T-helper 2 cell treated with Interferon-gamma antibody and Interleukin-4, amounts not matched to agents 5 μg/mL and 100 μg/mL, for 36 hours (primary cell): ENCODE data around the gene MTAP.
"Not testable (repeated sequence)": the region's sequence is repeated elsewhere in the genome, so short reads cannot be mapped to it uniquely, and the experiment has no call there.

Experiments
- DNase-seq: peaks from one replicate; pipeline ENCODE4 v3.0.0; 2021; ENCODE audit warnings: low spot score
- H3K27ac Mint-ChIP-seq: one replicate; pipeline ENCODE4 v1.8.0; 2021; ENCODE audit warnings: mild to moderate bottlenecking, mixed read lengths
- H3K27me3 Mint-ChIP-seq: one replicate; pipeline ENCODE4 v1.8.0; 2021; ENCODE audit warnings: low read depth, mixed read lengths
- H3K36me3 Mint-ChIP-seq: one replicate; pipeline ENCODE4 v1.8.0; 2021; ENCODE audit warnings: low read depth, mixed read lengths
- H3K4me1 Mint-ChIP-seq: one replicate; pipeline ENCODE4 v1.8.0; 2021; ENCODE audit warnings: low read depth, mixed read lengths
- H3K4me3 Mint-ChIP-seq: one replicate; pipeline ENCODE4 v1.8.0; 2022; ENCODE audit warnings: mild to moderate bottlenecking, moderate library complexity, mixed read lengths
- H3K9me3 Mint-ChIP-seq: one replicate; pipeline ENCODE4 v1.8.0; 2021; ENCODE audit warnings: mixed read lengths

Gene MTAP

DNA sequence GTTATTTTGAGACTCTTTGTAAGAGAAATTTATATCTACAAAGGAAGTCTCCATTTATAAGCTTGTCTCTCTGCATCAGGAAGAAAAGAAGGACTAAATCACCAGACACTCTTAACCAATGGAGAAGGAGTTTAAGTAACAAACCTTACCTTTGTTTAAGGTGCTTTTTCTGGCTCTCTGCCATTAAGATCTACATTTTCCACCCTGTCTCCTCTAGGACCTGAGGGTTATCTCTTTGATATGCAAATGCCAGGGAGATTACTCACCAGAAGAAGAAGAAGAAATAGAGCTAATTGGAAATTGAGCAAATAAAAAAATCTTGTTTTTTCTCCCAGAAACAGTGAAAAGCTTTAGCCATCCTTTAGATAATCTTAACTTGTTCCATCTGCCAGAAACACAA, 130.8 kb downstream of the MTAP start:
- no peaks in the 10 kb centered on the region for H3K27me3 Mint-ChIP-seq
- DNase-seq = no peak
- H3K4me1 Mint-ChIP-seq = peaks cover 4% of the 10 kb centered on the region
- H3K4me3 Mint-ChIP-seq = no peak overlapping the region
- no peak overlapping the region for H3K27ac Mint-ChIP-seq
- peaks cover 16% of the 10 kb centered on the region for H3K36me3 Mint-ChIP-seq
- no peaks in the 10 kb centered on the region for H3K9me3 Mint-ChIP-seq

GRCh38 chr9:21933865-21934264, 131.4 kb downstream of the MTAP start:
- DNase-seq = no peak
- H3K36me3 Mint-ChIP-seq = peaks cover 16% of the 10 kb centered on the region
- H3K27me3 Mint-ChIP-seq = no peaks in the 10 kb centered on the region
- no peaks in the 10 kb centered on the region for H3K9me3 Mint-ChIP-seq
- H3K27ac Mint-ChIP-seq = no peak overlapping the region
- H3K4me3 Mint-ChIP-seq = no peak overlapping the region
- peaks cover 4% of the 10 kb centered on the region for H3K4me1 Mint-ChIP-seq

- DNase-seq = no peak
- Mint-ChIP-seq H3K36me3 (peaks cover 13% of the 10 kb centered on the region), H3K27ac (no peak overlapping the region), H3K4me3 (no peak overlapping the region), H3K27me3 (peaks cover 3% of the 10 kb centered on the region), H3K4me1 (no peaks in the 10 kb centered on the region), H3K9me3 (no peaks in the 10 kb centered on the region)
Measured at GRCh38 chr9:21935631-21936030, 133.2 kb downstream of the MTAP start.

GRCh38 chr9:21936161-21936560, 133.7 kb downstream of the MTAP start:
- Mint-ChIP-seq H3K36me3 (peaks cover 9% of the 10 kb centered on the region), H3K4me3 (no peak overlapping the region), H3K27me3 (peaks cover 3% of the 10 kb centered on the region), H3K4me1 (no peaks in the 10 kb centered on the region), H3K27ac (no peak overlapping the region), H3K9me3 (no peaks in the 10 kb centered on the region)
- DNase-seq = no peak

DNA sequence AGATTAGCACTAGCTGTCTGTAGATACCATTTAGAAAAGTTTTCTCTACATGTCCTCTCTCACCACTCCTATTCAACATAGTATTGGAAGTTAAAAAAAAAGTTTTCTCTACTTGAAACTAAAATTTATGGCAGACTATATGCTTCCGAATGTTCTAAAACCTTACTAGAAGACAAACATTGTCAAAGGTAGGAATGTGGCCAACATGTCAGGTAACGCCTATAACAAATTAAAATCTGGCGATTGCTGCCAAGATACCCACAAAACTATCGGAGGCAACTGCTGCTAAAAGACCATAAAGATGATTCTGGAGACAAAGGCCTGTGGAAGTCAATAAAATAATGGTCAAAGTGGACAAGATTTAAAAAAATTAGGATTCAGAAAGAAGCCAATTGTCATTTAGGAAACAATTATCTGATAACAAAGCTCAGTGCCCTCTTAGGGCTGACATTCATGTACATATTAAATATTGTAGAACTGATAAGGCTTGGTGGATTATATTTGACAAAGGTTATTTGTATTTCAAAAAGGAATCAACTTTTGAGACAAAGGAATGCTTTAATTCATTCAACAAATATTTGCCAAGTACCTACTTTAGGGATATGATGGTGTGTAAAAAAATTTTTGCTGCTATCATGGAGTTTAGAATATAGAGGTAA, 139.0 kb downstream of the MTAP start:
- Mint-ChIP-seq H3K27me3 (peaks cover 38% of the 10 kb centered on the region), H3K9me3 (no peaks in the 10 kb centered on the region)

GRCh38 chr9:21943464-21943863, 141.0 kb downstream of the MTAP start:
- Mint-ChIP-seq H3K36me3 (no peaks in the 10 kb centered on the region), H3K4me3 (no peak overlapping the region), H3K27me3 (peaks cover 49% of the 10 kb centered on the region), H3K27ac (no peak overlapping the region), H3K4me1 (no peaks in the 10 kb centered on the region), H3K9me3 (no peaks in the 10 kb centered on the region)
- no peak for DNase-seq

More for the DNA sequence above, 139.0 kb downstream of the MTAP start:
- Mint-ChIP-seq H3K4me1 (no peaks in the 10 kb centered on the region), H3K4me3 (no peak overlapping the region), H3K36me3 (no peaks in the 10 kb centered on the region), H3K27ac (no peak overlapping the region)
- DNase-seq = no peak

DNA sequence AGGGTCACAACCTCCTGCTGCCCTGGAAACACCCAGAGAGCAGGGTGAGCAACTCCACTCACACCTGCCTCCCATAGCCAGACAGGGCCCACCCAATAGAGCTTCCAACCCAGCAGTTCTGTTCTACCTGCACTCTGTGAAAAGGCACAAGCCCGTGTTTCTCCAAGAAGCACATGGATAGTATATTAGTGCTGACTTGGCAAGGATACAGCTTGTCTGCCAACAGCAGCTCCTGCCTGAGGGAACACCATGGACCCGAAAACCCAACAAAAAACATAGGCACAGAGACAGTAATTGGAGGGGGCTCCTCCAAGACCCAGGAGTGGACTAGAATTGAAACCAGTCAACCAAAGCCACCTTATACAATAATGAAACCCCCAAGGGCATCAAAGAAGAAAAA, 143.2 kb downstream of the MTAP start:
- H3K36me3 Mint-ChIP-seq = no peaks in the 10 kb centered on the region
- H3K27me3 Mint-ChIP-seq = peaks cover 49% of the 10 kb centered on the region
- no peaks in the 10 kb centered on the region for H3K4me1 Mint-ChIP-seq
- H3K4me3 Mint-ChIP-seq = no peak overlapping the region
- H3K9me3 Mint-ChIP-seq = no peaks in the 10 kb centered on the region
- H3K27ac Mint-ChIP-seq = no peak overlapping the region
- DNase-seq = no peak

DNA sequence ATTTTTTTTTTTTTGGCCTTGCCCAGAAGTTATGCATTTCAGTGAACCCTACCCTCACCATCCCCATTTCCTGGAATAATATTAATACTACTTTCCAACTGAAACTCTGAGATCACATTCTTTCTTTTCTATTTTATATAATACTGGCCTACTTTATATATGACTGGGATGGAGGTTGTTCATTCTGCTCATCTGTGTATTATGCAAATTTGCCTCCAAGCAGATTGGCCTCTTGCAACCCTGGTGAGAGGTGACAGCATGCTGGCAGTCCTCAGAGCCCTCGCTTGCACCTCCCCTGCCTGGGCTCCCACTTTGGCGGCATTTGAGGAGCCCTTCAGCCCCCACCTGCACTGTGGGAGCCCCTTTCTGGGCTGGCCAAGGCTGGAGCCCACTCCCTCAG, 156.4 kb downstream of the MTAP start:
- Mint-ChIP-seq H3K36me3 (no peaks in the 10 kb centered on the region), H3K9me3 (peaks cover 3% of the 10 kb centered on the region), H3K4me1 (no peaks in the 10 kb centered on the region), H3K4me3 (no peak overlapping the region), H3K27ac (no peak overlapping the region), H3K27me3 (peaks cover 51% of the 10 kb centered on the region)
- DNase-seq = no peak

- H3K27me3 Mint-ChIP-seq = peaks cover 54% of the 10 kb centered on the region
- not testable (repeated sequence) for H3K36me3 Mint-ChIP-seq, H3K4me1 Mint-ChIP-seq, H3K9me3 Mint-ChIP-seq, H3K4me3 Mint-ChIP-seq, H3K27ac Mint-ChIP-seq, DNase-seq
Measured at GRCh38 chr9:21959268-21959667, 156.8 kb downstream of the MTAP start.

DNA sequence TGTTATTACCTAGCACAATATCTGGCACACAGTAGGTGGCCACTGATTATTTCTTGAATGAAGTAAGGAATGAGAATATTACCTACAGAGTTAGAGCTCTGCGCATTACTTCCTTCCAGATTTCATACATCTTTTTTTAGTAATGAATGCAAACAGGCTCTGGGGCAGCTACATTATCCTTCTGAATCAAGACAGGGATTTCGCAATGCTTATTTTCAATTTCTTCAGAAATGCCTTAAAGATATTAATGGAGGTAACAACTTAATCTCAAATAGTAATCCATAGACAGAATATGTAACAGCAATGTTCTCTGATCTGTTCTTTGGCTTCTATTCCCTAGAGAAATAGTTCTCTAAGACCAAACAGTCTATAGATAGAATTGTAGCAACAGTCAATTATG, 159.1 kb downstream of the MTAP start:
- Mint-ChIP-seq H3K27me3 (peaks cover 64% of the 10 kb centered on the region), H3K27ac (no peak overlapping the region), H3K36me3 (peaks cover 6% of the 10 kb centered on the region), H3K4me1 (peaks cover 16% of the 10 kb centered on the region), H3K9me3 (peaks cover 3% of the 10 kb centered on the region), H3K4me3 (no peak overlapping the region)
- DNase-seq = no peak

GRCh38 chr9:21964925-21965385, 162.5 kb downstream of the MTAP start:
- H3K27ac Mint-ChIP-seq = peak overlapping the region; percentile 52
- H3K36me3 Mint-ChIP-seq = peaks cover 25% of the 10 kb centered on the region
- H3K27me3 Mint-ChIP-seq = peaks cover 90% of the 10 kb centered on the region
- H3K4me3 Mint-ChIP-seq = peak overlapping the region; percentile 69
- H3K9me3 Mint-ChIP-seq = peaks cover 12% of the 10 kb centered on the region
- peak; percentile 73 for DNase-seq
- peaks cover 32% of the 10 kb centered on the region for H3K4me1 Mint-ChIP-seq

- H3K4me1 Mint-ChIP-seq = peaks cover 33% of the 10 kb centered on the region
- DNase-seq = peak; percentile 49
- peaks cover 30% of the 10 kb centered on the region for H3K36me3 Mint-ChIP-seq
- H3K9me3 Mint-ChIP-seq = peaks cover 12% of the 10 kb centered on the region
- peak overlapping the region; percentile 37 for H3K27ac Mint-ChIP-seq
- peaks cover 91% of the 10 kb centered on the region for H3K27me3 Mint-ChIP-seq
- H3K4me3 Mint-ChIP-seq = peak overlapping the region; percentile 69
Measured at GRCh38 chr9:21965401-21965951, 163.0 kb downstream of the MTAP start.

- Mint-ChIP-seq H3K36me3 (peaks cover 34% of the 10 kb centered on the region), H3K27me3 (peaks cover 92% of the 10 kb centered on the region), H3K4me1 (peaks cover 35% of the 10 kb centered on the region), H3K4me3 (no peak overlapping the region), H3K9me3 (peaks cover 12% of the 10 kb centered on the region), H3K27ac (peak overlapping the region; percentile 53)
- no peak for DNase-seq
Measured at GRCh38 chr9:21966140-21966851, 163.9 kb downstream of the MTAP start.

DNA sequence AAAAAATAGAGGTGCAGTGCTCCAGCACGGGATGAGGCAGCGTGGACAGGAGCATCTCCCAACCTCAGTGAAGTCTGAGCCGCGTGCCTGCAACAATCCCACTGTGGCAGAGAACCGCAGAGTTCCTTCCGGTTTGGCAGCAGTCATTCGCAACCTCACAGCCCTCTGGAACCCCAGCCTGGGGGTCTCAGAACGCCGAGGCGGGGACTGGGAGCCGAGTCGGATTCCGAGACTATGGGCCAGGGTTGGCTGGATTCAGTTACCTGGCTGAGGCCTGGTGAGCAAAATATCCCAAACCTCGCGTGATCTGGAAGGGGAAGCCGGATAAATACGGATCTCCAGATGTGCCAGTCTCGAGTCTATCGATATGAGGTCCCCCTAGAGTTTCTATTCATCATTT, 164.7 kb downstream of the MTAP start:
- H3K9me3 Mint-ChIP-seq = peaks cover 10% of the 10 kb centered on the region
- peaks cover 35% of the 10 kb centered on the region for H3K4me1 Mint-ChIP-seq
- no peak for DNase-seq
- H3K4me3 Mint-ChIP-seq = no peak overlapping the region
- peaks cover 34% of the 10 kb centered on the region for H3K36me3 Mint-ChIP-seq
- H3K27ac Mint-ChIP-seq = peak overlapping the region; percentile 53
- peaks cover 92% of the 10 kb centered on the region for H3K27me3 Mint-ChIP-seq
